Trophoblast cell (in vitro differentiated cells and primary cell): ENCODE measurements around the gene TPSB2.
"Not testable (repeated sequence)": the region's sequence is repeated elsewhere in the genome, so short reads cannot be mapped to it uniquely, and the experiment has no call there.

ENCODE experiments used
- DNase-seq, 2 donors: peaks; one replicate each; pipeline ENCODE4 v3.0.0-alpha.2; 2016
- H2AFZ ChIP-seq: 2 replicates; pipeline ENCODE4 v1.6.1; 2013; ENCODE audit warnings: low read length, moderate library complexity, mild to moderate bottlenecking; ENCODE audit not compliant: insufficient read depth, poor library complexity
- H2AK5ac ChIP-seq: 2 replicates; pipeline ENCODE4 v1.6.1; 2013; ENCODE audit warnings: mild to moderate bottlenecking, low read length
- H2BK120ac ChIP-seq: 2 replicates; pipeline ENCODE4 v1.6.1; 2013; ENCODE audit warnings: low read length, mild to moderate bottlenecking, moderate library complexity; ENCODE audit not compliant: insufficient read depth, poor library complexity
- H2BK12ac ChIP-seq: 2 replicates; pipeline ENCODE4 v1.6.1; 2013; ENCODE audit warnings: mild to moderate bottlenecking, low read length, moderate library complexity
- H2BK5ac ChIP-seq: 2 replicates; pipeline ENCODE4 v1.6.1; 2013; ENCODE audit warnings: low read length, low read depth, moderate library complexity, mild to moderate bottlenecking; ENCODE audit not compliant: poor library complexity
- H3K14ac ChIP-seq: 2 replicates; pipeline ENCODE4 v1.6.1; 2013; ENCODE audit warnings: mild to moderate bottlenecking, low read length
- H3K18ac ChIP-seq: 2 replicates; pipeline ENCODE4 v1.6.1; 2013; ENCODE audit warnings: mild to moderate bottlenecking, low read length
- H3K23ac ChIP-seq: 2 replicates; pipeline ENCODE4 v1.6.1; 2013; ENCODE audit warnings: low read length
- H3K27ac ChIP-seq: 2 replicates; pipeline ENCODE4 v1.5.1; 2013; ENCODE audit warnings: low read depth, mild to moderate bottlenecking, inconsistent platforms, low read length, moderate library complexity
- H3K27me3 ChIP-seq: 2 replicates; pipeline ENCODE4 v1.6.1; 2013; ENCODE audit warnings: inconsistent platforms, mild to moderate bottlenecking, low read length, moderate library complexity; ENCODE audit not compliant: insufficient read depth
- H3K36me3 ChIP-seq, 2 experiments: 1 replicate in 1 of 2; 2 replicates in 1 of 2; pipeline ENCODE4 v1.6.1; 2013; ENCODE audit warnings: low read length in 2 of 2, mild to moderate bottlenecking in 2 of 2, moderate library complexity in 1 of 2; ENCODE audit not compliant: insufficient read depth in 2 of 2, control insufficient read depth in 1 of 2
- H3K4ac ChIP-seq: 2 replicates; pipeline ENCODE4 v1.6.1; 2013; ENCODE audit warnings: low read depth, mild to moderate bottlenecking, low read length, moderate library complexity
- H3K4me1 ChIP-seq, 2 experiments: 1 replicate in 1 of 2; 2 replicates in 1 of 2; pipeline ENCODE4 v1.6.1; 2013; ENCODE audit warnings: low read length in 2 of 2, mild to moderate bottlenecking in 2 of 2, moderate library complexity in 1 of 2; ENCODE audit not compliant: insufficient read depth in 2 of 2, control insufficient read depth in 1 of 2
- H3K4me2 ChIP-seq: 2 replicates; pipeline ENCODE4 v1.6.1; 2013; ENCODE audit warnings: inconsistent platforms, mild to moderate bottlenecking, low read length, moderate library complexity
- H3K4me3 ChIP-seq: 2 replicates; pipeline ENCODE4 v1.5.1; 2013; ENCODE audit warnings: mild to moderate bottlenecking, low read depth, low read length, inconsistent platforms
- H3K79me1 ChIP-seq: one replicate; pipeline ENCODE4 v1.6.1; 2013; ENCODE audit warnings: low read length
- H3K79me2 ChIP-seq: 2 replicates; pipeline ENCODE4 v1.6.1; 2013; ENCODE audit warnings: low read length, mild to moderate bottlenecking; ENCODE audit not compliant: control insufficient read depth, insufficient read depth, poor library complexity
- H3K9ac ChIP-seq: 2 replicates; pipeline ENCODE4 v1.6.1; 2013; ENCODE audit warnings: mild to moderate bottlenecking, low read length
- H3K9me3 ChIP-seq: 2 replicates; pipeline ENCODE4 v1.6.1; 2013; ENCODE audit warnings: low read depth, mild to moderate bottlenecking, control low read depth, inconsistent platforms, low read length; ENCODE audit not compliant: insufficient read depth
- H4K12ac ChIP-seq: 2 replicates; pipeline ENCODE4 v1.6.1; 2013; ENCODE audit warnings: low read depth, mild to moderate bottlenecking, low read length, moderate library complexity
- H4K8ac ChIP-seq: 2 replicates; pipeline ENCODE4 v1.6.1; 2013; ENCODE audit warnings: low read depth, mild to moderate bottlenecking, low read length, moderate library complexity
- H4K91ac ChIP-seq: one replicate; pipeline ENCODE4 v1.6.1; 2013; ENCODE audit warnings: low read depth, mild to moderate bottlenecking, low read length, moderate library complexity
- WGBS: extraction: QIAGEN DNeasy Blood & Tissue Kit; methylation state at CpG from one replicate; pipeline ENCODE4 v1.1.7; 2013; ENCODE audit warnings: missing lambda C conversion rate; ENCODE audit not compliant: insufficient read length, insufficient coverage; ENCODE audit errors: extremely low coverage; 5-methylcytosine and 5-hydroxymethylcytosine counted together

Gene TPSB2

DNA sequence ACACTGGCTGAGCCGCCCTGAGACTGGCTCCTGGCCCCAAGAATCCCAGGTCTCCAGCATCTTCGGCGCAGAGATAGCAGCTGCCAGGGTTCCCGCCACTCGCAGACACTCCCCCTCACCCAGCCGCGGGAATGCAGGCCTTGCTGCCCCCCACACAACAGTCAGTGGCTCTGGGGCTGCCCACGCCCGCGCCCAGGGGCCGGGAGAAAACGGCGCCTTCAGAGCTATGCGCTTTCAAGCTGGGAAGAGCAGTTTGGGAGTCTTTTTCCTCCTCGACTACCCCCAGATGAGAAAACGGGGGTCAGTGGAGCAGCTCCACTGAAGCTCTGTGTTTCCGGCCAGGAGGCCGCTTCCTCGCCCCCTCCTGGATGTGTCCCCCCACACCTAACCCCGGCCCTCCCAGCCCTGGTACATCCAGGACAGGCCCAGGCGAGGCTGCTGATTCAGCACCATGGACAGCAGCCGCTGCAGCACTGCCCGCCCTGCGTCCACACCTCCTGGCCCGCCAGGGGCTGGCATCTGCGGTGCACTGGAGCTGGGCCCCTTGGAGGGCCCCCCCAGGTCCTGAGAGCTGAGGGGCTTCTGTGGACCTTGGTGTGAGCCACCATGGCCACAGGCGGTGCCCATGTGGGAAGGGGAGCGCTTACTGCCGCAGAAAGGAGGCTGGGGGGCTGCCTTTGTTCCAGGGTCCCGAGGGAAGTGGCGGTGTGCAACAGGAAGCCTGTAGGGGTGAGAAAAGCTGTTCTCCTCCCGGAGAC lies 41.4 kb downstream of the TPSB2 start:
- no peak overlapping the region for H3K27ac ChIP-seq
- no peaks in the 10 kb centered on the region for H3K79me2 ChIP-seq
- H3K18ac ChIP-seq: no peak overlapping the region
- H3K27me3 ChIP-seq: no peaks in the 10 kb centered on the region
- H3K4me2 ChIP-seq: no peak overlapping the region
- no peak overlapping the region for H2BK120ac ChIP-seq
- H2AK5ac ChIP-seq: no peak overlapping the region
- no peak overlapping the region for H3K4ac ChIP-seq
- WGBS: no CpG with 5 or more reads among the region's 32 CpGs
- H4K91ac ChIP-seq: no peak overlapping the region
- H3K14ac ChIP-seq: no peak overlapping the region
- no peak overlapping the region for H2BK12ac ChIP-seq
- no peak overlapping the region for H3K4me3 ChIP-seq
- peaks cover 1% of the 10 kb centered on the region for H3K9me3 ChIP-seq
- no peak overlapping the region for H2AFZ ChIP-seq
- no peak overlapping the region for H3K9ac ChIP-seq
- peaks cover 2 to 3% of the 10 kb centered on the region in 2 experiments for H3K4me1 ChIP-seq
- DNase-seq: peak; percentile 21 to 74
- H3K23ac ChIP-seq: no peak overlapping the region
- H4K8ac ChIP-seq: no peak overlapping the region
- no peak overlapping the region for H2BK5ac ChIP-seq
- H4K12ac ChIP-seq: no peak overlapping the region
- H3K79me1 ChIP-seq: peaks cover 2% of the 10 kb centered on the region
- H3K36me3 ChIP-seq: no peaks in the 10 kb centered on the region

GRCh38 chr16:1185460-1186207 lies 44.4 kb downstream of the TPSB2 start:
- not testable (repeated sequence) for H2BK120ac ChIP-seq, DNase-seq, H2BK5ac ChIP-seq, H3K14ac ChIP-seq, H2AK5ac ChIP-seq, H3K27ac ChIP-seq, H3K79me1 ChIP-seq, H3K4me3 ChIP-seq, H3K79me2 ChIP-seq, H3K27me3 ChIP-seq, H3K9me3 ChIP-seq, H2BK12ac ChIP-seq, H3K9ac ChIP-seq, H2AFZ ChIP-seq, H4K91ac ChIP-seq, H3K4ac ChIP-seq, H4K8ac ChIP-seq, H3K18ac ChIP-seq, H3K4me2 ChIP-seq, H4K12ac ChIP-seq, H3K36me3 ChIP-seq, H3K23ac ChIP-seq
- H3K4me1 ChIP-seq: peaks cover 8 to 12% of the 10 kb centered on the region in 2 experiments
- WGBS: no CpG with 5 or more reads among the region's 86 CpGs

GRCh38 chr16:1184980-1185379 lies 45.0 kb downstream of the TPSB2 start:
- H2AK5ac ChIP-seq: no peak overlapping the region
- no peak overlapping the region for H3K4ac ChIP-seq
- H3K18ac ChIP-seq: no peak overlapping the region
- H2BK5ac ChIP-seq: no peak overlapping the region
- H4K12ac ChIP-seq: no peak overlapping the region
- H2AFZ ChIP-seq: no peak overlapping the region
- H4K8ac ChIP-seq: no peak overlapping the region
- no peaks in the 10 kb centered on the region for H3K79me2 ChIP-seq
- H3K4me2 ChIP-seq: no peak overlapping the region
- no peaks in the 10 kb centered on the region for H3K36me3 ChIP-seq
- H3K23ac ChIP-seq: no peak overlapping the region
- H3K4me1 ChIP-seq: peaks cover 5 to 10% of the 10 kb centered on the region in 2 experiments
- H2BK12ac ChIP-seq: no peak overlapping the region
- no peak overlapping the region for H3K9ac ChIP-seq
- no peak overlapping the region for H3K4me3 ChIP-seq
- peaks cover 2% of the 10 kb centered on the region for H3K79me1 ChIP-seq
- H3K27me3 ChIP-seq: no peaks in the 10 kb centered on the region
- no peak overlapping the region for H2BK120ac ChIP-seq
- DNase-seq: no peak
- no CpG with 5 or more reads among the region's 18 CpGs for WGBS
- no peak overlapping the region for H3K27ac ChIP-seq
- H3K14ac ChIP-seq: no peak overlapping the region
- no peak overlapping the region for H4K91ac ChIP-seq
- H3K9me3 ChIP-seq: peaks cover 1% of the 10 kb centered on the region

DNA sequence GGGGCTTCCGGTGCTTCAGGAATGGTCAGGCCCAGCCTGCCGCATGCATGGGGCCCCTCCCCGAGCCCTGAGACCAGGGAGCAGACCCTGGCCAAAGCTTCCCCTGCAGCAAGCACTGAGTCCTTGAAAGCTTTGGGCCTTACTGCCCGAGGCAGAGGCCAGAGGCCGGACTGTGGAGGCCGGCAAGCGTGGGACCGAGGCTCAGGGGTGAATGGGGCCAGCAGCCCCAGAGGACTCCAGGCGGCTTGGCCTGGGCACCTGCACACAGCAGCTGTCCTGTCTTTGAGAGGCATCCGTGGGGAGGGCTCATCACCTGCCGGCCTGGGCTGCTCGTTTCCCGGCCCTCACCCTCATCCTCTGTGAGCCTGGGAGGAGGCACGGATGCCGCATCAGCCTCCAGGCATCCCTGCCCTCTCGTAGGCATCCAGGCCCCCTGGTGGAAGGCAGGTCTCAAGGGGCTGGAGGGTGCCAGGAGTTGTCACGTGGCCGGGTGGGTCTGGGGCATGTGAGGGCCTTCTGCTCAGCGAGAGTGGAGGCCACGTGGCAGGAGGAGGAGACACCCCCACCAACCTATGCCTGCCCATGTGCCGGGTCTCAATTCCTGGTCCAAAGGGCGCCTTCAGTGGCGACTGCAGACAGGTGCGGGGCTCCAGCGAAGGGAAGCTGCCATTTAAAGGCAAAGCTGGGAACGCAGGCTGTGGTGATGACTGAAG lies 45.7 kb downstream of the TPSB2 start:
- no peak overlapping the region for H3K9ac ChIP-seq
- H2AK5ac ChIP-seq: no peak overlapping the region
- peaks cover 2% of the 10 kb centered on the region for H3K79me1 ChIP-seq
- peaks cover 5 to 10% of the 10 kb centered on the region in 2 experiments for H3K4me1 ChIP-seq
- H3K79me2 ChIP-seq: no peaks in the 10 kb centered on the region
- no peak overlapping the region for H3K4me3 ChIP-seq
- H2BK120ac ChIP-seq: no peak overlapping the region
- no peaks in the 10 kb centered on the region for H3K27me3 ChIP-seq
- H4K91ac ChIP-seq: no peak overlapping the region
- peaks cover 1% of the 10 kb centered on the region for H3K9me3 ChIP-seq
- WGBS: no CpG with 5 or more reads among the region's 26 CpGs
- no peak overlapping the region for H3K18ac ChIP-seq
- H4K8ac ChIP-seq: no peak overlapping the region
- no peaks in the 10 kb centered on the region for H3K36me3 ChIP-seq
- H3K27ac ChIP-seq: no peak overlapping the region
- H3K4ac ChIP-seq: no peak overlapping the region
- no peak overlapping the region for H2AFZ ChIP-seq
- peak; percentile 15 to 38 for DNase-seq
- H3K14ac ChIP-seq: no peak overlapping the region
- H4K12ac ChIP-seq: no peak overlapping the region
- no peak overlapping the region for H3K23ac ChIP-seq
- H2BK5ac ChIP-seq: no peak overlapping the region
- no peak overlapping the region for H3K4me2 ChIP-seq
- no peak overlapping the region for H2BK12ac ChIP-seq
